NCI-H2227 (cell line): ENCODE results near the gene CDH23.
A peak's percentile ranks its signal among the peaks of the same experiment; 100 is the strongest.

Source experiments
- DNase-seq: peaks from one replicate; lab custom pipeline; 2025; ENCODE audit not compliant: unreplicated experiment; lab: John Stamatoyannopoulos, UW

Gene CDH23

DNA sequence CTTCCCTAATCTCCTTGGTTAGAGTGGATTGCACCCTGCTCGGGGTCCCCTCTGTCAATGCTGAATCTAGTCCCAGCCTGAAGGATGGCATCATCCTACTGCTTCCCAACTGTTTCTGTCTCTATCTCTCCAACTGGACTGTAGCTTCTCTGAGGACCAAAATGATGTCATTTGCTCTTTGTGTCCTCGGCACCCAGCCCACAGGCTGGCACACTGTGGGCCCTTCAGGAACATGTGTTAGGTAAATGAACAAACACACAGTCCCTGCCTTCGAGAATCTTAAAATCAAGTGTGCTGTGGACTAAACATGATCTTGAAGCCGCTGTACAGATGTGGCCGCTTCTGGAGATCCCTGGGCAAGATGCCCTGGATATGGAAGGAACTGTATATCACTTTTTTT lies 5.0 kb upstream of the CDH23 start:
- no peak for DNase-seq

GRCh38 chr10:71392292-71392691 lies 4.4 kb upstream of the CDH23 start:
- DNase-seq: no peak

GRCh38 chr10:71392791-71393781 lies 3.6 kb upstream of the CDH23 start:
- DNase-seq: no peak

GRCh38 chr10:71393841-71394475 lies 2.8 kb upstream of the CDH23 start:
- no peak for DNase-seq

GRCh38 chr10:71394926-71395562 lies 1.7 kb upstream of the CDH23 start:
- DNase-seq: no peak

DNA sequence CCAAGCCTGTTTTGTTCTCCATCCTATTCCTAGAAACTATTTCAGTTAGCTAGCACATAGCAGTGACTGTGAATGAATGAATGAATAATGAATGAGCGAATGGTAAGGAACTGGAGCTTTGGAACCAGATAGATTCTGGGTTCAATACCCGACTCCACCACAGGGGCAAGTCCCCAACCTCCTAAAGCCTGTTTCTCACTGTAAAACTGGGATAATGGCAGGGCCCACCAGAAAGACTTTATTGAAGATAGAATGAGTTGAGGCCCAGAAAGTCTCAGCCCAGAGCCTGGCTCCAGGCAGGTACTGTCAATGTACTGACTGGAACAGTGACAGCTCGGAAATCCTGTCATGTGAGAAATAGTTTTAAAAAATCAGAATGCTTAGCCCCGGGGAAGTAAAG lies 1.1 kb upstream of the CDH23 start:
- no peak for DNase-seq

DNA sequence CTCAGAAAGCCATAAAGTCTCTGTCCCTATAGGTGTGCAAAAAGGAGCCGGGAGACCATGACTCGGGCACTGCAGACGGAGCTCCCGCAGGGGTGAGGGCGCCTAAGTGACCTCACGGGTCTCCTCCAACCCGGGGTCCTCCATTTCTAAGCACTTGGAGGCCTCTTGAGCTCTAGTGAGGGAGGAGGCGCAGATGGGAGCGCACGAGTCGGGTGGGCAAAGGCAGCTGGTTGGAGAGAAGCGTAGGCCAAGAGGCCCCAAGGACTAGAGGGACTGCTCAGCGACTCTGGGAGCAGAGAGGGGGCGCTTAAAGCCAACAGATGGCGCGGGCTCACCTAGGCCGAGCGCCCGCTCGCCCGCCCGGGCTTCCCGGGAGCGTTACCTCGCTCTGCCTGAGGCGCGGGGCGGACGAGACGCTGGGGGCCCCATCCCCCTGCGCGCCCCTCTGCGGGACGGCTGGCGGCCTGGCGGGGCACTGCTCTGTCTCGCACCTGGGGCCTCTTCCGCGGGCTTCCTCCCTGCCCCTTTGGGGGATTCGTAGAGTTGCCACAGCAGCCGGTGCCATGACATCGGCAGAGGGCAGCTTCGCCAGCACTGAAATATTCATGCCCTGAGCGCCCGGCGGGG lies 523 bp upstream of the CDH23 start:
- DNase-seq: peak; percentile 71

GRCh38 chr10:71397296-71398212 lies 834 bp downstream of the CDH23 start:
- peak; percentile 8 for DNase-seq

GRCh38 chr10:71398976-71399375 lies 2.3 kb downstream of the CDH23 start:
- no peak for DNase-seq

DNA sequence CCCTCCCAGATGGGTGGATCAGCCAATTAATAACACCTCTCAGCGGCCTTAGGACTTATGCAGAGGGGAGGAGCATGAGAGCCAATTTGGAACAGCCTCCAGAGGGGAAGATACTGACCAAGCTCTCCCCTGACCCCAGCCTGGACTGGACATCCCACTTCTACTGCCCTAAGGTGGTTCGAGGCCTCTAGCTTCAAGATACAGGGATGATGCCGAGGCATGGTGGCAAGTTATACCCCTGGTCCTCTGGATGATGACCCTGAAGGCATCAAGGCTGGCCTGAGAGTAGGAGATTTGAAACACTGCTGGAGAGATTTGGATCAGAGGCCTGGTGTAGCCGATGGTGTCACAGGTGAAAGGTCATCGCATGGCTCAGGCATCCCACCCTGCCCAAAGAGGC lies 3.2 kb downstream of the CDH23 start:
- DNase-seq: no peak

- no peak for DNase-seq
Observed at GRCh38 chr10:71401056-71401455, 4.3 kb downstream of the CDH23 start.

GRCh38 chr10:71402005-71402404 lies 5.3 kb downstream of the CDH23 start:
- no peak for DNase-seq

DNA sequence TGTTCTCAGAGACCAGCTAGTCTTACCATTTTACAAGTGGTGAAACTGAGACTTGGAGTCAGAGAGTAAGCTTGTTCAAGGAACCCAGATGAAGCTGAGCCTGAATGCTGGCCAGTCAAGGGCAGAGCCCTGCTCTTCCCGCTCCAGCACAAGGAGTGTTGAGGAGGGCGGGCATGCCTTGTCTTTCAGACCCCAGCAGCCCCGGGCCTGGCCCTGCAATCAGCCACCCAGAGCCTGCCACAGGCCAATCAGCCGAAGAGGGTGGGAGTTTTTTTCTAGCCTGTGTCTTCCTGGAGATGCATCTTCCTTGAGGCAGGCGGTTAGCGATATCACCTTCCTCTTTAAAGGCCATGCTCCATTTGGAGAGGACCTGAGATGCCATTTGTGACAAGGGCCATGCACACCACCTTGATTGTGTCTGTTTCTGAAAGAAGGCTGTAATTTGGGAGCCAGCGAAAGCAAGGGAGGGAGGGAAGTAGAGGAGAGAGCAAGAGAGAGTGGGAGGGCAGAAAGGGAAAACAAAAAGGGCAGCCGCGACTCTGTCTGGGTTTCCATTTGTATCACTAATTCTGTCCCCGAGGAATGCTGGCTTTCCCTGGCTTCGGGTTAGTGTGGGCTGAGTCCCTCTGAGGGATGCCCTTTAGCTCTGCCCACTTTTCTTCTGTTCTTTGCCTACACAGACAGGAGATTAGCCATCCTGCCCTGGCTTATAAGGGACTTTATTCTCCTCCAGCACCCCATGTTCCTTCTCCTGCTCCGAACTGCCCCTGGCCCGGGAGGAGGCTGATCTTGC lies 8.0 kb downstream of the CDH23 start:
- peak; percentile 40 for DNase-seq

GRCh38 chr10:71406878-71407277 lies 10.2 kb downstream of the CDH23 start:
- no peak for DNase-seq

- DNase-seq: no peak
Observed at GRCh38 chr10:71408436-71409225, 11.9 kb downstream of the CDH23 start.

DNA sequence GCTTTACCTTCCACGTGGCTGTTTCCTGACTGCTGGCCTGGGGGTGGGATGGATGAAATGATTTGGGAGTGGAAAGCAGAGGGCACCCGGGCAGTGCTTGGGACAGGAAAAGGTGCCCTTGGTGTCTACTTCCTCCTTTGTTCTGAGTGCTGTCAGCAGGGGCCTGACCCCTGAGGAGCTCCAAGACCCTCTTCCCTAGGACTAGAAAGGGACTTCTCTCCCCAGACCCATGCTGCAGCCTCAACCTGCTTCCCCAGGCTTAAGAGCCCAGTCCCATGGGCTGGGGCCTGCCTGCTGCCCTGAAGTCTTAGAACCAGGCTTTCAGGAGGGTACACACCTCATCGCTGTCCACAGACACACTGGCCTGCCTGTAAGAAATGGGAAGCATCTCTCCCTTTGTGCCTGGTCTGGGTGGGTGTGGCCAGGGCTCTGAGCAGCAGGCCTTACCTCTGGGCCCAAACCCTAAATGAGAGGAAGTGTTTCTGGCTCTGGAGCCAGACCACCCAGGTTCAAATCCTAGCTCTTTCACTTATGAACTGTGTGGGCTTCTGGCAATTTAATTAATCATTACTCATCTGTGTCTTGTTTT lies 12.9 kb downstream of the CDH23 start:
- DNase-seq: no peak

DNA sequence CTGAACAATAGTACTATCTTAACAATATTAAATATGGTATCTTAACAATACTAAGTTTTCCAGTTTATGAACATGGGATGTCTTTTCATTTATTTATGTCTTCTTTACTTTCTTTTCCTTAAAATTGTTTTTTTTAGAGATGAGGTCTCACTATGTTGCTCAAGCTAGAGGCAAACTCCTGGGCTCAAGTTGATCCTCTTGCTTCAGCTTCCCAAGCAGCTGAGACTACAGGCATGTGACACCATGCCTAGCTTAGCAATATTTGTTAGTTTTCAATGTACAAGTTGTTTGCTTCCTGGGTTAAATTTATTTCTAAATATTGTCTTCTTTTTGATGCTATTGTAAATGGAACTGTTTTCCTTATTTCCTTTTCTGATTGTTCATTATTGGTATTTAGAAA lies 16.9 kb downstream of the CDH23 start:
- DNase-seq: no peak

- no peak for DNase-seq
Observed at GRCh38 chr10:71414359-71414758, 17.6 kb downstream of the CDH23 start.
